ENCODE data around the gene KPNB1.
"Not testable (repeated sequence)": the region's sequence is repeated elsewhere in the genome, so short reads cannot be mapped to it uniquely, and the experiment has no call there.

The KPNB1 gene

GRCh38 chr17:47682727-47683126 is 33.0 kb downstream of the KPNB1 start:
- not testable (repeated sequence) for DNase-seq

DNA sequence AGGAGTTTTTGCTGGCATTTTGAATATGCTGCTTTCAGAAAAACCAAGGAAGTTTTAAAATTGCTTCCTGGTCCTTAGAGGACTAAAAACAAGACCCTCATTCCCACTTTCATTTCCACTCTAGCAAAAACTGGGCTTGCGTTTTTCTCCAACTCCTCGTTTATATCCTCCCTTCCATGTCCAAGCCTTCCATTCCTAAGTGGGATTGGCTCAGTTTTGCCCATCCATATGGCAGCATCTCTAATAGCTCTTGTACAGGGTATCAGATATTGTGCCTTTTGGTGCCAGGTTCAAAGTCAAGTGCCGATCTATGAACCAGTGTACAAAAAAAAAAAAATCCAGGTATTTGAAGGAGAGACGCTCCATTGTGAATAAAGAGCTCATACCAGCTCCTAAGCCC is 34.3 kb downstream of the KPNB1 start:
- DNase-seq = no peak

- DNase-seq = no peak
These were observed 34.9 kb downstream of the KPNB1 start for GRCh38 chr17:47684535-47685193.

- DNase-seq = no peak
These were observed 36.0 kb downstream of the KPNB1 start for GRCh38 chr17:47685556-47686275.

GRCh38 chr17:47686276-47686635 is 36.5 kb downstream of the KPNB1 start:
- no peak for DNase-seq

- DNase-seq = no peak
These were observed 37.1 kb downstream of the KPNB1 start for GRCh38 chr17:47686664-47687327.

DNA sequence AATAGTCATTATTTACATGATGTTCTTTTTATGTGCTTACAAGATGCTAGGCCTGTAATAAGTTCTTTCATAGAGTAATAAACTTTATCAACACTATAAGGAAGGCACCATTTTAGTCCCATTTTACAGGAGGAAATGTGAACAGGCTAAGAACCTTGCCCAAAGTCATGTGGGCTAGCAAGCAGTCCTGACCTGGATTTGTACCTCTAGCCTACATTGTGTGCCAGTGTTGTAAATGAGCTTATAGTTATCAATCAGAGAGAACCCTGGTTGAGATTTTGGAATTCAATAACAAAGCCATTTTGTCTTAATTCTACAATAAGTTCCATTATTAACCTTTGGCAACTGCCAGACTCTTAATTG is 37.6 kb downstream of the KPNB1 start:
- DNase-seq = no peak

- DNase-seq = no peak
These were observed 38.0 kb downstream of the KPNB1 start for GRCh38 chr17:47687748-47688147.

- no peak for DNase-seq
These were observed 40.4 kb downstream of the KPNB1 start for GRCh38 chr17:47690121-47690520.

DNA sequence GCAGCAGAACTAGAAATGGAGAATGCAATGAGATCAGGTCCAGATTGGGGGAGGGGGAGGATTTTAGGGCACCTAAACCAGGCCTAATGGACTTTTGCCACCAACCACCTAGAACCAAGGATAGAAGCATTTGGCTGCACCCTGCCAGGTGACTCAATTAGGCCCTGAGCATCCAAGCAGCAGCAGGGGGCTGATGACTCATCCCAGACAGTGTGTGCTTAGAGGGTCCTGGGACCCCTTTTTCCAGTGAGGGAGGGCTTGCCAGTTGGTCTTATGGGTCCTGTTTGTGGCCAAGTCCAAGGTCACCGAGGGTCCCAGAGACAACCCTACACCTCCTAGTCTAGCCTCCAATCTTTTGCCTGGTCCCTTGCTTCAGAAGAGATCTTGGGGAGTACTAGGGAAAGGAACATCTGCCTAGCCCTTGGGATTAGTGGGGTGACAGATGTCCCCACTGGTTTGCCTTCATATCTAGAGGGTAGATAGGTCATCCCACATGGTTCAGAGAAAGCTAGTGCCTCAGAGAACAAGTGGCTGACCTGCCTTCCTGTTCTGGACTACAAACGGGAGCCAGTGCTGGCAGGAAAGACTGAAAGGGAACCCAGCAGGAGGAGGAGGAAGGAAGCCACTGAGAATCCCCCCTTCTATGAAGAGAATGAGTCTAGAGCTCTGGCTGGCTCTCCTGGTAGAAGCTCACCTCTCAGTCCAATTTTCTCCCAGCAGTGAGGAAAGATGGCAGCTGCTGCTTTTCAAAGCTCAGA is 42.6 kb downstream of the KPNB1 start:
- DNase-seq = no peak

GRCh38 chr17:47692895-47693730 is 43.4 kb downstream of the KPNB1 start:
- peak; percentile 30 for DNase-seq

- DNase-seq = no peak
These were observed 44.2 kb downstream of the KPNB1 start, which contains the start of gene TBKBP1 for GRCh38 chr17:47693731-47694580. TSS of gene TBKBP1 (plus strand) at chr17:47694161. CDS start at chr17:47696113, 1,952 bp downstream.

DNA sequence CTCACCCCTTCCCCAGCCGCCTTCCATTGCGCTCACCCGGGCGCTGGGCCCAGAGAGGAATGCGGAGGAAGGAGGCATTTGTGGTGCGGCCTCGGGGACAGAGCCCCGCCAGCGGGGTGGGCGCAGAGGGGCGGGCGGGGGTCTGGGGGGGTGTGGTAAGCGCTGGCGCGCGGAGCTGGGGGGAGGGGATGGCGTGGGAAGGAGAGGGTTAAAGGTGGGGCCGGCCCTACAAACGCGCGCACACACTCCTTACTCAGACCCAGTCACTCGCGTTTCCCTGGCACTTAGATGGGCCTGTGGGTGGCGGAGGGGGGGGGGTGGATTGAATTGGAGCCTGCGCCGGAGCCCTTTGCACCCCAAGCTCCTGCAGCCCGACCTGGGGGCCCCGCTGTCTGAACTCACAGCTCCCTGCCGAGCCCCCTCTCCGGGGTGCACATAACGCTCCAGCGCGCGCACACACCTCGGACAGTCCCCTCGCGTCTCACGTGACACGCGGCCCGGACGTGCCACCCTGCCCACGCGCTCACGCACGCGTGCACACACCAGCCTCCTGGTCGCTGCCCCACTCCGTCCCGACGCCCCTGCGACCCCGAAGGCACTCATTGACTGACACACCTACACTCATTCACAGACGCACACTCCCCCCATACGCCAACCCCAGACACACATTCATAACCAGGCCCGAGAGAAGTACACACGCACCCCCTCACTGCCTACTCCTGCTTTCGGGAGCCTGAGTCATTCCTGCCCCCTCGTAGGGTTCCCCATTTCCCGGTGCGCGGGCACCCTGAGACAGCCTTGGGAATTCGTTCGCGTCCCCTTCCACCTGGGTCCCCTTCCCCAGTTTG is 45.1 kb downstream of the KPNB1 start:
- DNase-seq = no peak

- DNase-seq = no peak
These were observed 46.0 kb downstream of the KPNB1 start for GRCh38 chr17:47695429-47696376.

DNA sequence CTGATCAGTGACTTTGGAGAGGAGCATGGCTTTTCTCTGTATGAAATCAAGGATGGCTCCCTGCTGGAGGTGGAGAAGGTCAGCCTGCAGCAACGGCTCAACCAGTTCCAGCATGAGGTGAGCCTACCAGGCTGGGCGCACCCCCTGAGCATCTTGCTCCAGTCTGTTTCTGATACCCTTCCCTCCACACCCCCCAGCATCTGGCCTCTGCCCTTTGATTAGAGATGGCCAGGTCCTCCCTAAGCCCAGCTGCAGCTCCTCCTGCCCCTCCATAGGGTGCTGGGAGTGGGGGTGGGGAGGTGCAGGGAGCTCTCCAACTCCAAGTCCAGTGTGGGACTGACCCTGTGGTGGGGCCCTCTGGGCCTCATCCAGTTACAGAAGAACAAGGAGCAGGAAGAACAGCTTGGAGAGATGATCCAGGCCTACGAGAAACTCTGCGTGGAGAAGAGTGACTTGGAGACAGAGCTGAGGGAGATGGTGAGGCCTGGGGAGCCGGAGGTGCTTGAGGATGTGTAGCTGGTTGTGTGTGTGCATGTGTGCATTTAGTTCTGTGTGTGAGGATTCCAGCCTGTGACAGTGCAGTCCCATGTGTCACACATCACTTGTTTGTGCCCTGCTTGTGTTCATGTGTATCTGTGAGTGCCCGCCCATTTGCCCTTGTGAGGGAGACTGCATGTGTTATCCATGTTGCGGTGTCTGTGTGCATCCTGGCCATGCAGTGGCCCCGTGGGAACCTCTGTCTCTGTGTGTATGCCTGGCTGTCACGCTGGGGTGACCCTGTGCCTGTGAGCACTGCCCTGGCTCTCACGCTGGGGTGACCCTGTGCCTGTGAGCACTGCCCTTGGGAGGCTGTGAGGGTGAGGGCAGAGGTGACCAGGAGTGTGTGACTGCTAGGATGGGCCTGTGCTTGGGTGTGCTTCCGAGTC is 47.3 kb downstream of the KPNB1 start:
- no peak for DNase-seq

DNA sequence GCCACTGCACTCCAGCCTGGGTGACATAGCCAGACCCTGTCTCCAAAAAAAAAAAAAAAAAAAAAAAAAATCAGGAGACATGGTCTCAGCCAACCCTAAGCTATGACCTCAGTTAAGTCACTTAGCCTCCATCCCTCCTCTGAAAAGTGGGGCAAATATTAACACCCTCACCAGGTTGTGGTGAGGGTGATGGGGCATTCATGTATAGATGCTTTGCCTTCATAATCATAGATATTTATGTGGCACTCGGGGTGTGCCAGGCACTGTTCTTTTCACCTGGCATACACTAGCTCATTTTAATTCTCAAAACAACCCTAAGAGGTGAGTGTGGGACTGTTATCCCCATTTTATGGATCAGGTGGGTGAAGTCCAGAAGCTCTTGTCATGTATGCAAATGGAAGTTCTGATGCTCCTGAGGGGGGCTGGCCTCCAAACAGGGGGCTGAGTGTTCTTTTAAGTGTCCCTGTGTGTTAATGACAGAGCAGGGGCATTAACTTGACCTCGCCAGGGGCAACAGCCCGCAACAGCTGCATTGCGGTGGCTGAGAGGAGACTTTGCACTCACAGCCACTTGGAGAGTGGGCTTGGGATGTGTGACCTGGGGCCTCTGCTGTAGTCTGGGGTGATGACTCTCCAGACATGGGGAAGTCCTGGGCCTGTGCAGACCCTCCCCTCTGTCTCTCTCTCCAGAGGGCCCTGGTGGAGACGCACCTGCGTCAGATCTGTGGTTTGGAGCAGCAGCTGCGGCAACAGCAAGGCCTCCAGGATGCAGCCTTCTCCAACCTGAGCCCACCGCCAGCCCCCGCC is 48.4 kb downstream of the KPNB1 start:
- DNase-seq = no peak

Data from SHP77 treated with DMSO at 0.1 percent for 48 hours (cell line).